ENCODE results near the gene LRRC25. TPM values are rescaled to one million over a fixed set of nuclear protein-coding genes. Genes with fewer than 3 reads are reported as not detected.

Gene LRRC25
- total RNA-seq, 3 donors from 2014 or later (not counting 1 experiment from before 2014, with no cell fraction given), result 3.9 to 28.2 (median 12.0) TPM

GRCh38 chr19:18428787-18429674 lies 31.6 kb upstream of the LRRC25 start:
- Mint-ChIP-seq H3K9me3 (no peaks in the 10 kb centered on the region), H3K4me1 (peaks cover 8 to 35% of the 10 kb centered on the region in 2 donors), H3K4me3 (peak overlapping the region; percentile 61), H3K27me3 (ENCODE audit: low read depth in 2 of 2) (no peaks in the 10 kb centered on the region), H3K27ac (peak overlapping the region; percentile 81 to 97), H3K36me3 (no peaks in the 10 kb centered on the region)
- H3K27me3 ChIP-seq (ENCODE audit: control insufficient read depth, insufficient read depth, low read length), result no peaks in the 10 kb centered on the region
- intact Hi-C loops (cut with micrococcal nuclease), result no loop called here
- DNase-seq (peak; percentile 92 to 96), ATAC-seq (peak; percentile 79 to 89 (median 84))
- peak overlapping the region; percentile 96 for H3K27ac ChIP-seq (ENCODE audit: low read length)
- H3K4me1 ChIP-seq (ENCODE audit: control insufficient read depth, insufficient read depth, low read length), result peaks cover 70% of the 10 kb centered on the region
- peak overlapping the region; percentile 46 for H3K4me3 ChIP-seq (ENCODE audit: low read length)
- 1% methylated on average over 77 of the region's 77 CpGs for WGBS (ENCODE audit: insufficient coverage)
- peaks cover 5% of the 10 kb centered on the region for H3K36me3 ChIP-seq (ENCODE audit: control insufficient read depth, insufficient read depth, low read length)
- H3K9me3 ChIP-seq (ENCODE audit: control insufficient read depth, insufficient read depth, low read length), result no peaks in the 10 kb centered on the region
- TF ChIP-seq CTCF (IDR thresholded peaks at IDR 0.05), result no peak

- H3K9me3 Mint-ChIP-seq, result no peaks in the 10 kb centered on the region
- intact Hi-C loops (cut with micrococcal nuclease), result no loop called here
- DNase-seq (peak in 1 of 2 donors; percentile 31), ATAC-seq (no peak)
- H3K4me3 ChIP-seq (ENCODE audit: low read length), result no peak overlapping the region
- no peaks in the 10 kb centered on the region for H3K27me3 Mint-ChIP-seq (ENCODE audit: low read depth in 2 of 2)
- H3K4me1 Mint-ChIP-seq, result peaks cover 14 to 41% of the 10 kb centered on the region in 2 donors
- WGBS (ENCODE audit: insufficient coverage), result 73% methylated on average over 17 of the region's 17 CpGs
- peak overlapping the region; percentile 81 to 97 for H3K27ac Mint-ChIP-seq
- no peaks in the 10 kb centered on the region for H3K36me3 Mint-ChIP-seq
- no peaks in the 10 kb centered on the region for H3K27me3 ChIP-seq (ENCODE audit: control insufficient read depth, insufficient read depth, low read length)
- H3K36me3 ChIP-seq (ENCODE audit: control insufficient read depth, insufficient read depth, low read length), result peaks cover 5% of the 10 kb centered on the region
- H3K27ac ChIP-seq (ENCODE audit: low read length), result peak overlapping the region; percentile 96
- no peak for TF ChIP-seq CTCF (IDR thresholded peaks at IDR 0.05)
- peaks cover 74% of the 10 kb centered on the region for H3K4me1 ChIP-seq (ENCODE audit: control insufficient read depth, insufficient read depth, low read length)
- peak overlapping the region; percentile 61 for H3K4me3 Mint-ChIP-seq
- no peaks in the 10 kb centered on the region for H3K9me3 ChIP-seq (ENCODE audit: control insufficient read depth, insufficient read depth, low read length)
These were observed 30.9 kb upstream of the LRRC25 start for GRCh38 chr19:18428173-18428786.

- WGBS (ENCODE audit: insufficient coverage), result 95% methylated on average over 11 of the region's 12 CpGs
- peaks cover 20 to 47% of the 10 kb centered on the region in 2 donors for H3K4me1 Mint-ChIP-seq
- no peaks in the 10 kb centered on the region for H3K9me3 ChIP-seq (ENCODE audit: control insufficient read depth, insufficient read depth, low read length)
- peak overlapping the region; percentile 81 to 97 for H3K27ac Mint-ChIP-seq
- DNase-seq (peak in 1 of 2 donors; percentile 15), ATAC-seq (no peak)
- no peak for TF ChIP-seq CTCF (IDR thresholded peaks at IDR 0.05)
- H3K4me3 ChIP-seq (ENCODE audit: low read length), result no peak overlapping the region
- H3K4me3 Mint-ChIP-seq, result no peak overlapping the region
- peaks cover 74% of the 10 kb centered on the region for H3K4me1 ChIP-seq (ENCODE audit: control insufficient read depth, insufficient read depth, low read length)
- peak overlapping the region; percentile 96 for H3K27ac ChIP-seq (ENCODE audit: low read length)
- H3K27me3 ChIP-seq (ENCODE audit: control insufficient read depth, insufficient read depth, low read length), result no peaks in the 10 kb centered on the region
- H3K9me3 Mint-ChIP-seq, result no peaks in the 10 kb centered on the region
- H3K36me3 Mint-ChIP-seq, result no peaks in the 10 kb centered on the region
- no peaks in the 10 kb centered on the region for H3K27me3 Mint-ChIP-seq (ENCODE audit: low read depth in 2 of 2)
- H3K36me3 ChIP-seq (ENCODE audit: control insufficient read depth, insufficient read depth, low read length), result peaks cover 4% of the 10 kb centered on the region
- intact Hi-C loops (cut with micrococcal nuclease), result no loop called here
These were observed 30.3 kb upstream of the LRRC25 start for GRCh38 chr19:18427743-18428113.

Measured in natural killer cell (primary cell).